Fibroblast of skin of left quadriceps (primary cell): ENCODE data around the gene MYO15B.

ENCODE experiments used
- DNase-seq, 2 experiments: peaks; one replicate each; pipeline ENCODE4 v3.0.0-alpha.2; 2013; ENCODE audit warnings: low read depth in 2 of 2

MYO15B gene

GRCh38 chr17:75587675-75588595 is at the start of gene MYO15B:
MYO15B (plus strand) TSS chr17:75587800; CDS start chr17:75588058, 258 bp downstream.
- DNase-seq: peak in 1 of 2 experiments; percentile 5

GRCh38 chr17:75539967-75540729 is 47.5 kb upstream of the MYO15B start:
- DNase-seq: no peak

GRCh38 chr17:75540923-75541503 is 46.6 kb upstream of the MYO15B start:
- DNase-seq: no peak

GRCh38 chr17:75542229-75542628 is 45.4 kb upstream of the MYO15B start:
- DNase-seq: no peak

GRCh38 chr17:75542728-75543336 is 44.8 kb upstream of the MYO15B start:
- no peak for DNase-seq

DNA sequence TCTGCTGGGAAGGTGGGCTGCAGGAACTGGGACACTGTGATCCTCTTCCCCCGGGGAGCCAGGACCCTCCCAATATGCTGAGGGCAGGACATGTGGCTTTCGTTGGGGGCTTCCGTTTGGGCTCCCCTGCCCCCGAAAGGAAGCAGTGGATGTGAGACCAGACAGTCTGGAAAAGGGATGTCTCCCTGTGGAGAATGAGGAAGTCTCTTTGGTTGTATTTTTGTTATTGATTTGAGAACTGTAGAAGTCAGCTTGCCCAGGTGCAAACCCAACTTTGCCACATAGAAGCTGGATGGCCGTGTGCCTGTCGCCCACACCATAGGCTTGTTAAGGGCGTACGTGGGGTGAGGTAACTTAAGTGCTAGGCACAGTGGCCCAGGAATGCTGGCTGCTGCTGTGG is 43.4 kb upstream of the MYO15B start:
- no peak for DNase-seq

DNA sequence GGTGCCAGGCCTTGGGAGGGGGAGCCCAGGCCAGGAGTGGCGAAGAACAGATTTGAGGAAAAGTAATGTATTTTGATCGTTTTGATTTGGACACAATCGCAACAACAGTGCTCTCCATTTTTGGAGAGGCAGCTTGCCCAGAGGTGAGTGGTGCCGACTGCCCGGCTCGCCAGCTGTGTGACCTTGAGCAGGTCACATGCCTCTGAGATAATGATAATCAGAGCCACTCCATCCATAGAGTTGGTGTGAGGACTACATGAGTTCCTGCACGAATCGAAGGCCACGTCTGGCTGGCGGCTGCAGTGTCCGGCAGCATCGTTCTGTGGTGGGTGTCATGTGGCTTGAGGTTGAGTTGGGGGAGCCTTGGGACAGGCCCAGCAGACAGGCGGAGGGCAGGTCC is 41.4 kb upstream of the MYO15B start:
- no peak for DNase-seq

DNA sequence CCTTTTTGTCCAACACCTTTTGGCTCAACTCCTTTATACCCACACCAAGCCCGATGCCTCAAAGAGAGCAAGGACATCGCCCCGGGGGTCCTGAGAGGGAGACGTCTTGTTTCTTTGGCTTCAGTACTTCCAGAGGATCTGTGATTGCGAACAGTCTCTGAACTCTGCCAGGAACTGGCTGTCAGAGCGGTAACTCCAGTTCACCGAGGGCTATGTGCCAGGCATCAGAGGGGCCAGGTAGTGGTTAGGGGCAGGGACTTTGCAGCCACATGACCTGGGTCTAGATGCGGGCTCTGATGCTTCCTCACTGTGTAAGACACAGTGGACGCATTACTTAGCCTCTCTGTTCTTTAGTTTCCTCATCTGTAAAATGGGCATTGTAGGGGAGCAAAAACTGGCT is 40.5 kb upstream of the MYO15B start:
- no peak for DNase-seq

- no peak for DNase-seq
Measured at GRCh38 chr17:75548813-75549212, 38.8 kb upstream of the MYO15B start.

DNA sequence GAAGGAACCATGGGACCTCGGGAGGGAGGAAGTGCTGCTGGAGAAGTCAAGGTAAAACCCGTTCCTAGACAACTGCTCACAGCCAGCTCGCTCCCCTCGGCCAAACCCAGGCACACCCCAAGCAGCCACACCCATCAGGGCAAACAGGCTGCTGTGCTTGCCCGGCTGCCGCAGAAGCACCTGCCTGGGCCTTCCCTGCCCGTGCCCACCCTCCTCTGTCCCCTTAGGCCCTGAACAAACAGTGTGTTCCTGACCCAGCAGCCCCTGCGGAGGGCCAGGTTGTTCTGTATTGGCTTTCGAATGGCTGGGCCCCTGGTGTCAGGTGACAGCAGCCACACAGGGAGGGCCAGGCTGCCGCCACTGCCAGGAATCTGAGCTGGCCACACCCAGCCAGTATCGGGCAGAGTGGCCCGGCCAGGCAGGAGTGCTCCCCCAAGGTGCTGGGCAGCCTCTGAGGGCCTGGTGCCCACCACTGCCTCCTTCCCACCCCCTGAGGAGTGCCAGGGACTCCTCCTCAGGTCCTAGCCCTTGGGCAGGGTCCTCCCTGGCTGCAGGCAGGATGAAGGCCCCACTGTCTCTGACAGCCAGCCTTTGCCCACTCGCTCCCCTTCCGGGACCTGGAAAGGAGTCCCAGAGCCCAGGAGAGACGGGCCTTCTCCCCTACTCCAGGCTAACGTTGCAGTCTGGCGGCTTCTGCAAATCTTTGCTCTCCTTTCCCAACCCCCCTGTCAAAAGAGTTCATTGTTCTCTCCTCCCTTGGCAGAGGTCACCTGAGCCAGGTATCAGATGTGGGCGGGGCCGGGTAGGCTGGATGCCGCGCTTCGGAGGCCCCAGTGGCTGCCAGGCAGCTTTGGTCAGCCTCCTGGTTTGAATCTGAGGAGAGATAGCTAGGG is 38.1 kb upstream of the MYO15B start:
- no peak for DNase-seq

GRCh38 chr17:75550139-75550465 is 37.5 kb upstream of the MYO15B start:
- no peak for DNase-seq

GRCh38 chr17:75551266-75551665 is 36.3 kb upstream of the MYO15B start:
- no peak for DNase-seq

GRCh38 chr17:75552425-75553294 is 34.9 kb upstream of the MYO15B start:
- peak; percentile 17 to 29 for DNase-seq

DNA sequence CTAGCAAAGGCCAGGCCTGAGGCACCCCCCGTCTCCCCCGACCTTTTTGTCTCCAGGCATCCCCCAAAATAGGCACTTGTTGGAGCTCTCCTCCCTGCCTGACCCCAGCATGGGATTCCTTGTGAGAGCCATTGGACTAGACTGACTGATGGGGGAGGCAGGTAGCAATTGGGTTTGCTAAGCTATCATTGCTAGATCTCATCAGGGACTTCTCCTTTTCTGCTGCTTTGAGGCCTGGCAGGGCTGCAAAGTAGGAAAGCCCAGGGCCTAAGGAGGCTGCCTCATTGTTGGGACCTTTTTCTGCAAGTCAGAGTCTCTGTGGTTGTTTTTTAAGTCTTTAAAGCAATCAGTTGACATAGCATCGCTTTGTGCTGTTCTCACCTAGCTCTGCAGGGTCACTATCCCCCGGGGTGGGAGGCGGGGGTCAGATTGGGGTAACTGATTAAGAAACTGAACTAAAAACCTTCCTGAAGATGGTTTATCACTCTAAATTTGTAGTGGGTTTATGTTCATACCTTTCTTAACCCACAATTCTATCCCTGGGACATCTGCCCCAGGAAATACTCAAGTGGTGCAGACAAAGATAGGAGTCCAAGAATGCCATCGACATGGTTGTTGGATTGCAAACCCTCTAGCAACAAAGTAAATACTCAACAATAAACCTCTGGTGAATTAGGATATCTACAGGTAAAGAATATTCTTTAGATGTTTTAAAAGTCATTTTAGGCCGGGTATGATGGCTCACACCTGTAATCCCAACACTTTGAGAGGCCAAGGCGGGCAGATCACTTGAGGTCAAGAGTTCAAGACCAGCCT is 34.1 kb upstream of the MYO15B start:
- DNase-seq: no peak

DNA sequence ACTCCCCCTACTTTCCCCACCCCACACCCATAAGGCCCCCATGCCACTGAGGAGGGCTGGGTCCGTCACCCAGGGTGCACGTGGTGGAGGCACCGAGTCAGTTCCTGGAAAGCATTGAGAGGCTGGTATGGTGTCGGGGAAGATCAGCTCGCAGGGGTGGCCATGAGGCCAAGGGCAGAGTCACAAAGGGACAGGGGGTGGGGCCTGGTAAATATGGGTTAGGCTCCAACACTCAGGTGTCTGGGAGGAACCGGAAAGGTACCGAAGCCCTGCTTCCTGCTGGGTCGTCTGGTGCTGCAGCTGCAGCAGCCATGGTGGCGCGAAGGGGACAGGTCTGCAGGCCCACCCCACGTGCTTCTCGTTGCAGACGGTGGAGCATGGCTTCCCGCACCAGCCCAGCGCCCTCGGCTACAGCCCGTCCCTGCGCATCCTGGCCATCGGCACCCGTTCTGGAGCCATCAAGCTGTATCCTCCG is 31.9 kb upstream of the MYO15B start:
- DNase-seq: no peak

DNA sequence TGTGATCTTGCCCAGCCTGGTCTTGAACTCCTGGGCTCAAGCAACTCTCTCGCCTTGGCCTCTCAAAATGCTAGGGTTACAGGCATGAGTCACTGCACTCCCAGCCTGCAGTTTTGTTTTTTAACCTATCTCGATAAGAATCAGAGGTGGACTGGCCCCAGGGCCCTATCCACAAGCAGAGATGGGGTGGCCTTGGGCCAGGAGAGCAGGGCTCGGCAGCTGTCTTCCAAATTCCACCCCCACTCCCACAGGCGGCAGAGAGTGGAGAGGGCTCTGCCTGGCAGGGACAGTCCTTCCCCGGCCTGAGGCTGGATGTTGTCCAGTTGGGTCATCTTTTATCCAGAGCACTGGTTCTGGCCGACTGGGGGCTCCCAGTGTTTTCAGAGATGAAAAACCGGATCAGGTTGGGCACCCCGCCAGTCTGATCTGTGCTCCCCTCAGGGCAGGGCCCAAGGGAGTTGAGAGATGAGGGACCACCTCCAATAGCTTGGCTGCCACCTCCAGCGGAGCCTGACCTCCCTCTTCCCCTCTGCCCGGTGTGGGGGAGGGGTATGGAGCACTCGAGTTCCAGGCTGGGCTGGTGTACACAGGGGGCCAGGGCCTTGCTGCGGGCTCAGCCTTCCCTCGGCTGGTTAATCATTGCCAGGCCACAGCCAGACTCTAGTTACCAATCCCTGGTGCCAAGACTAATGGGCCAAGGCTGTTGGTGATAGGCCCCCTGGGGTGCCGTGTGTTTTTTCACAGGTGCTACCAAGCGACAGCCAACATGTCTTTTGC is 30.3 kb upstream of the MYO15B start:
- DNase-seq: no peak

GRCh38 chr17:75557852-75558665 is 29.5 kb upstream of the MYO15B start:
- DNase-seq: no peak
